ENCODE measurements around the gene NGEF.

DNA sequence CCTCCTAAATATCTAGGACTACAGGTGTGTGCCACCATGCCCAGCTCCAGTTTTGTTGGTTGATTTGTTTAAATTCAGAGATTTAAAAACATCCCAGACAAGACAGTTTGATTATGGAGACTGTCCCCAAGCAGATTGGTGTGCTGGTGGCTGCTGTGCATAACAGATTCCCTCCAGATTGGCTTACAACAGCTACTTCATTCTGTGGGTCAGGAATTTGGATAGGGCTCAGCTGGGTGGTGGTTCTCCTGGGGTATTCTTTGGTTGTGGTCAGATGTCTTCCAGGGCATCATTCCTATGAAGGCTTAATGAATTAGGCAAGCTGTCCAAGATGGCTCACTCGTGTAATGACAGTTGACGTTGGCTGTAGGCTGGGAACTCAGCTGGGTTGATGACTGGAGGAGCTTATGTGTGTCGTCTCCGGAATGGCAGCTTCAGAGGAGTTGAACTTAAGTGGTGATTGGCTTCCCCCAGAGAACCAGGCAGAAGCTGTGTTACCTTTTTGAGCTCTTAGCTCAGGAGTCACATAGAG is 153.6 kb downstream of the NGEF start:
- no peak for TF ChIP-seq CTCF (conservative IDR thresholded peaks at IDR 0.05 in 1 of 2, IDR thresholded peaks at IDR 0.05 in 1 of 2; ENCODE audit: low read depth in 1 of 2, low read length in 2 of 2)
- TF ChIP-seq EZH2 (IDR thresholded peaks at IDR 0.05; ENCODE audit: low read length, missing control alignments), result no peak

Measured in fibroblast of lung (primary cell).